ENCODE measurements around the gene OR4X2.

DNA sequence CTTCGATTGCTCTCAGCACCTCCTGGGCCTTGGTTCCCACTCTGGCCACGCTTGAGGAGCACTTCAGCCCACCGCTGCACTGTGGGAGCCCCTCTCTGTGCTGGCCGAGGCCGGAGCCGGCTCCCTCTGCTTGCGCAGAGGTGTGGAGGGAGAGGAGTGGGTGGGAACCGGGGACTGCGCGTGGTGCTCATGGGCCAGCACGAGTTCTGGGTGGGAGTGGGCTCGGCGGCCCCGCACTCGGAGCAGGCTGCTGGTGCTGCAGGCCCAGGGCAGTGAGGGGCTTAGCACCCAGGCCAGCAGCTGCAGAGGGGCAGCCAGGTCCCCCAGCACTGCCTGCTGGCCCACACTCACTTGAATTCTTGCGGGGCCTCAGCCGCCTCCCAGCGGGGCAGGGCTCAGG, 16.1 kb upstream of the OR4X2 start:
- TF ChIP-seq SIX5 (IDR thresholded peaks at IDR 0.05; ENCODE audit: low read depth, low read length, severe bottlenecking) = no peak
- no peak for TF ChIP-seq NR2C2 (IDR thresholded peaks at IDR 0.05; ENCODE audit: borderline replicate concordance, control insufficient read depth, insufficient read length, low read depth)
- TF ChIP-seq SP1 (IDR thresholded peaks at IDR 0.05; ENCODE audit: low read depth, low read length) = no peak
- TF ChIP-seq CREM (IDR thresholded peaks at IDR 0.05; ENCODE audit: low read depth) = no peak
- no peak for TF ChIP-seq RCOR1 (conservative IDR thresholded peaks at IDR 0.05; ENCODE audit: low read depth, low read length)
- TF ChIP-seq POLR2AphosphoS5 (IDR thresholded peaks at IDR 0.05; ENCODE audit: low read length) = no peak
- no peak for TF ChIP-seq CHD1 (IDR thresholded peaks at IDR 0.05; ENCODE audit: low read depth, low read length)
- no peak for TF ChIP-seq BCLAF1 (IDR thresholded peaks at IDR 0.05)
- no peak for TF ChIP-seq SPI1 (IDR thresholded peaks at IDR 0.05; ENCODE audit: borderline replicate concordance, insufficient read depth, low read depth, low read length)
- TF ChIP-seq, protein P1, sequence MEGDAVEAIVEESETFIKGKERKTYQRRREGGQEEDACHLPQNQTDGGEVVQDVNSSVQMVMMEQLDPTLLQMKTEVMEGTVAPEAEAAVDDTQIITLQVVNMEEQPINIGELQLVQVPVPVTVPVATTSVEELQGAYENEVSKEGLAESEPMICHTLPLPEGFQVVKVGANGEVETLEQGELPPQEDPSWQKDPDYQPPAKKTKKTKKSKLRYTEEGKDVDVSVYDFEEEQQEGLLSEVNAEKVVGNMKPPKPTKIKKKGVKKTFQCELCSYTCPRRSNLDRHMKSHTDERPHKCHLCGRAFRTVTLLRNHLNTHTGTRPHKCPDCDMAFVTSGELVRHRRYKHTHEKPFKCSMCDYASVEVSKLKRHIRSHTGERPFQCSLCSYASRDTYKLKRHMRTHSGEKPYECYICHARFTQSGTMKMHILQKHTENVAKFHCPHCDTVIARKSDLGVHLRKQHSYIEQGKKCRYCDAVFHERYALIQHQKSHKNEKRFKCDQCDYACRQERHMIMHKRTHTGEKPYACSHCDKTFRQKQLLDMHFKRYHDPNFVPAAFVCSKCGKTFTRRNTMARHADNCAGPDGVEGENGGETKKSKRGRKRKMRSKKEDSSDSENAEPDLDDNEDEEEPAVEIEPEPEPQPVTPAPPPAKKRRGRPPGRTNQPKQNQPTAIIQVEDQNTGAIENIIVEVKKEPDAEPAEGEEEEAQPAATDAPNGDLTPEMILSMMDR (IDR thresholded peaks at IDR 0.05 in 2 of 3, conservative IDR thresholded peaks at IDR 0.05 in 1 of 3; ENCODE audit: control insufficient read depth in 2 of 3, extremely low read depth in 1 of 3, insufficient read depth in 1 of 3, low read depth in 3 of 3, low read length in 3 of 3) = no peak
